A673 (cell line): ENCODE results near the gene SNTG2. TPM values are rescaled to one million over a fixed set of nuclear protein-coding genes. Genes with fewer than 3 reads are reported as not detected.

ENCODE experiments used
- BruUV-seq: library from RNA; stranded (reverse); fragments of 400-500 nt; replicated peaks from 2 replicates; lab custom pipeline; 2021; lab: Mats Ljungman, UMichigan
- CTCF ChIA-PET: fragments of 300-600 bp; sonication (Branson Sonifier 250); formaldehyde crosslinking; loops from one replicate; lab custom pipeline; 2022; ENCODE audit warnings: antibody characterized with exemption; lab: Charles Lee
- POLR2A ChIA-PET: fragments of 300-600 bp; sonication (Branson Sonifier 250); formaldehyde crosslinking; loops from one replicate; lab custom pipeline; 2022; ENCODE audit warnings: antibody characterized with exemption; ENCODE audit not compliant: low non-redundant PET; lab: Charles Lee
- DNase-seq: peaks from one replicate; pipeline ENCODE4 v3.0.0-alpha.2; 2015; ENCODE audit warnings: low spot score
- H3K27ac ChIP-seq: fragments of 200-600 bp; sonication (generic); 2 replicates; pipeline ENCODE4 v1.5.1; 2016; ENCODE audit warnings: mixed run types, low read depth, mild to moderate bottlenecking, mixed read lengths, antibody characterized with exemption, low read length; ENCODE audit not compliant: poor library complexity, severe bottlenecking
- H3K27me3 ChIP-seq: fragments of 200-600 bp; sonication (generic); replicated peaks from 2 replicates; pipeline ENCODE4 v1.6.1; 2017; ENCODE audit warnings: mixed run types, low read depth, mild to moderate bottlenecking, mixed read lengths, antibody characterized with exemption, low read length; ENCODE audit not compliant: insufficient read depth, poor library complexity
- H3K36me3 ChIP-seq: fragments of 200-600 bp; sonication (generic); 2 replicates; pipeline ENCODE4 v1.6.1; 2016; ENCODE audit warnings: mixed run types, mild to moderate bottlenecking, mixed read lengths, antibody characterized with exemption, low read length; ENCODE audit not compliant: insufficient read depth, poor library complexity, severe bottlenecking
- H3K4me1 ChIP-seq: fragments of 200-600 bp; sonication (generic); 2 replicates; pipeline ENCODE4 v1.6.1; 2017; ENCODE audit warnings: mixed run types, mild to moderate bottlenecking, mixed read lengths, antibody characterized with exemption, low read length; ENCODE audit not compliant: insufficient read depth, poor library complexity, severe bottlenecking
- H3K4me3 ChIP-seq: fragments of 200-600 bp; sonication (generic); 2 replicates; pipeline ENCODE4 v1.5.1; 2016; ENCODE audit warnings: low read depth, mixed run types, mild to moderate bottlenecking, mixed read lengths, low read length; ENCODE audit not compliant: poor library complexity, severe bottlenecking
- H3K9me3 ChIP-seq: fragments of 200-600 bp; sonication (generic); 2 replicates; pipeline ENCODE4 v1.6.1; 2016; ENCODE audit warnings: mixed run types, low read depth, mild to moderate bottlenecking, mixed read lengths, antibody characterized with exemption, low read length; ENCODE audit not compliant: poor library complexity, severe bottlenecking
- EZH2 ChIP-seq: fragments of 200-600 bp; sonication (generic); IDR thresholded peaks from 2 replicates; pipeline ENCODE4 v1.6.1; 2017; ENCODE audit warnings: borderline replicate concordance, low read depth, mild to moderate bottlenecking, mixed read lengths, antibody characterized with exemption, low read length; ENCODE audit not compliant: poor library complexity, severe bottlenecking
- intact Hi-C: fragments of 100-400 bp; cut with micrococcal nuclease; formaldehyde crosslinking; loops from one replicate; pipeline ENCODE4 v1.10.0; 2022; ENCODE audit not compliant: unreplicated experiment
- total RNA-seq: library from RNA; stranded (reverse); gene quantifications from 2 replicates; pipeline ENCODE4 v1.2.3, GENCODE V29; 2021
- TF ChIP-seq, protein P1 (sequence below): fragments of 300-800, 200-600 bp; sonication (generic); conservative IDR thresholded peaks from 2 replicates; pipeline ENCODE4 v1.5.1; 2017; ENCODE audit warnings: low read depth, mild to moderate bottlenecking, antibody characterized with exemption, low read length, moderate library complexity, mixed read lengths

SNTG2 gene
- total RNA-seq, 1 experiment from 2014 or later: 3.7 TPM

DNA sequence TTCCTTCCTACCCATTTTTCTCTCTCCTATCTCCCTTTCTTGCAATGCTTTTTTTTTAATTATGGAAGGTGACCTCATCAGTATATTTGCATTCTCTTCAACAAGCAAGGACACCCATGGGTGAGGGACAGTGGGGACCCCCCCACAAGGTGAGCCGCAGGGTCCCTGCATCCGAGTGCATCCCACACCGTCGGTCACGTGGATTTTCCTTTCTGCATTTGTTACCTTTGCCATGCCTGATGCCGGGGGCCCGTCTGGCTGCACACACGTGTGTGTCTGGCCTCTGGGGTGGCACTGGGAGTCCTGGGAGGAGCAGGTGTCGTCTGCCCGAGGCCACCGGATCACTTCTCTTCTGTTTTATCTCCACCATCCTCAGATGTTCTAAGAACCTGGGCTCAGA is 30.1 kb upstream of the SNTG2 start:
- H3K27me3 ChIP-seq: no peaks in the 10 kb centered on the region
- ChIA-PET CTCF (no interaction called here), POLR2A (no interaction called here)
- no peaks in the 10 kb centered on the region for H3K9me3 ChIP-seq
- no TSS peak for BruUV-seq
- TF ChIP-seq EZH2: no peak
- TF ChIP-seq, protein P1, sequence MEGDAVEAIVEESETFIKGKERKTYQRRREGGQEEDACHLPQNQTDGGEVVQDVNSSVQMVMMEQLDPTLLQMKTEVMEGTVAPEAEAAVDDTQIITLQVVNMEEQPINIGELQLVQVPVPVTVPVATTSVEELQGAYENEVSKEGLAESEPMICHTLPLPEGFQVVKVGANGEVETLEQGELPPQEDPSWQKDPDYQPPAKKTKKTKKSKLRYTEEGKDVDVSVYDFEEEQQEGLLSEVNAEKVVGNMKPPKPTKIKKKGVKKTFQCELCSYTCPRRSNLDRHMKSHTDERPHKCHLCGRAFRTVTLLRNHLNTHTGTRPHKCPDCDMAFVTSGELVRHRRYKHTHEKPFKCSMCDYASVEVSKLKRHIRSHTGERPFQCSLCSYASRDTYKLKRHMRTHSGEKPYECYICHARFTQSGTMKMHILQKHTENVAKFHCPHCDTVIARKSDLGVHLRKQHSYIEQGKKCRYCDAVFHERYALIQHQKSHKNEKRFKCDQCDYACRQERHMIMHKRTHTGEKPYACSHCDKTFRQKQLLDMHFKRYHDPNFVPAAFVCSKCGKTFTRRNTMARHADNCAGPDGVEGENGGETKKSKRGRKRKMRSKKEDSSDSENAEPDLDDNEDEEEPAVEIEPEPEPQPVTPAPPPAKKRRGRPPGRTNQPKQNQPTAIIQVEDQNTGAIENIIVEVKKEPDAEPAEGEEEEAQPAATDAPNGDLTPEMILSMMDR: no peak
- H3K4me3 ChIP-seq: no peak overlapping the region
- intact Hi-C loops: no loop called here
- no peaks in the 10 kb centered on the region for H3K4me1 ChIP-seq
- H3K36me3 ChIP-seq: no peaks in the 10 kb centered on the region
- H3K27ac ChIP-seq: no peak overlapping the region
- DNase-seq: no peak

DNA sequence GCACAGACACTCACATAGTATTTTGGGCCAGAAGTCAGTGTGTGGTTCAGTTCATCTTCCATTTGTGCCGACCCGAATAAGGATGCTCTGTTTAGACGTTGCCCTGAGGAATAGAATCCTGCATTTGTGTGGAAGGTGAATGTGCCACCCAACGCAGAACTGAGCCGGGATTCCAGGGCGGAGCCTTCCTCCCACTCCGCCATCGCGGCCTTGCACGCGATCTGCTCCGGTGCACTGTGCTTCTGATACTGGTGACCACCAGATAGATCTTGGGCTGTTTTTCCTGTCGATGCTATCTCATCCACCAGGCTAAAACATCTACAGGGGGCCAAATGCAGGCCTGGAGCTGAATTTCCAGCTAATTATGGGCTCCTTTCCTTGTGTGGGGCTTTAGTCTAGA is 29.6 kb upstream of the SNTG2 start:
- no TSS peak for BruUV-seq

DNA sequence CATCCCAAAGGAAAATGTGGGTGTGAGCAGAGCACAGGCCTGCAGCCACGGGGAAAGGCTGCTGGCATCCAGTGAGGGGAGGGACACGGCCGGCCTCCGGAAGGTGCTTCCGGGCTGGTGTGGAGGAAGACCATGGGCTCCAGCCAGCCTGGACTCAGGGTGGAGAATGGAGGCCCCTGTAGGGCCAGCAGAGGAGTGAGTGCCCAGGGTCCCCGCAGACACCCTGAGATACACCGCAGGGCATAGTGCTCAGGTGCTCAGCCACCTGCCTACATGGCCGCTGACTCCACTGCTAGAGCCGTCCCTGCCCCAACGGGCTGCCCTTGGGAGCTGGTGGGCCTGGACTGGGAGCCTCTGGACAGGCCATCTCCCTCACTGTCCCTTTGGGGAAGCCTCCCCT is 28.5 kb upstream of the SNTG2 start:
- TF ChIP-seq, protein P1: no peak
- TF ChIP-seq EZH2: no peak
- Histone ChIP-seq H3K27me3 (no peaks in the 10 kb centered on the region), H3K4me1 (no peaks in the 10 kb centered on the region), H3K36me3 (no peaks in the 10 kb centered on the region), H3K9me3 (no peaks in the 10 kb centered on the region), H3K4me3 (no peak overlapping the region), H3K27ac (no peak overlapping the region)
- BruUV-seq: no TSS peak
- DNase-seq: no peak
- CTCF ChIA-PET: no interaction called here
- POLR2A ChIA-PET: no interaction called here
- intact Hi-C loops: no loop called here

More for the DNA sequence above, 29.6 kb upstream of the SNTG2 start:
- intact Hi-C loops: no loop called here
- H3K27me3 ChIP-seq: no peaks in the 10 kb centered on the region
- no peak for TF ChIP-seq EZH2
- TF ChIP-seq, protein P1: no peak
- H3K4me1 ChIP-seq: no peaks in the 10 kb centered on the region
- no peaks in the 10 kb centered on the region for H3K36me3 ChIP-seq
- DNase-seq: no peak
- no peaks in the 10 kb centered on the region for H3K9me3 ChIP-seq
- ChIA-PET POLR2A (no interaction called here), CTCF (no interaction called here)
- H3K4me3 ChIP-seq: no peak overlapping the region
- no peak overlapping the region for H3K27ac ChIP-seq
